T1000 (cell line): ENCODE results near the gene SOX30.

Experiments
- DNase-seq: peaks from one replicate; lab custom pipeline; 2025; ENCODE audit warnings: mixed read lengths; lab: John Stamatoyannopoulos, UW

The SOX30 gene

DNA sequence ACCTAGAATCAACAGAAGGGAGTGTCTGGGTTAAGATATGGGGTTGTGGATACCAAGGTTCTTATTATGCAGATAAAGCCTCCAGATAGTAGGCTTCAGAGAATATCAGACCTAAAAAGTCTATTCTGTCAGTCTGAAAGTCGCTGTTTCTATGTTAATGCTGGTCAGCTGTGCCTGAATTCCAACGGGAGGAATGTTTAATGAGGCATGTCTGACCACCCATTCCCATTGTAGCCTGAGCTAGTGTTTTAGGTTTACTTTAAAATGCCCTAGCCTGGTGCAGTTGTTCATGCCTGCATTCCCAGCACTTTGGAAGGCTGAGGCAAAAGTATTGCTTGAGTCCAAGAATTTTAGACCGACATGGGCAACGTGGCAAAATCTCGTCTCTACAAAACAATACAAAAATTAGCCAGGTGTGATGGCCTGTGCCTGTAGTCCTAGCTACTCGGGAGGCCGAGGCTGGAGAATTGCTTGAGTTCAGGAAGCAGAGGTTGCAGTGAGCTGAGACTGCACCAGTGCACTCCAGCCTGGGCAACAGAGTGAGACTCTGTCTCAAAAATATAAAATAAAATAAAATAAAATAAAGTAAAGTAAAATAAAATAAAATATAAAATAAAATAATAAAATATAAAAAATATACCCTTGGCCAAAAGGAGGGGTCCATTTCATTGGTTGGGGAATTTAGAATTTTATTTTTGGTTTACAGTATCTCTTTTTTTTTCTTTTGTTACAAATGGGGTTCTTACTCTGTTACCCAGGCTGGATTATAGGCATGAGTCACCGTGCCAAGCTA, 7.8 kb upstream of the SOX30 start:
- DNase-seq: no peak

GRCh38 chr5:157658893-157659292, 6.7 kb upstream of the SOX30 start:
- no peak for DNase-seq

DNA sequence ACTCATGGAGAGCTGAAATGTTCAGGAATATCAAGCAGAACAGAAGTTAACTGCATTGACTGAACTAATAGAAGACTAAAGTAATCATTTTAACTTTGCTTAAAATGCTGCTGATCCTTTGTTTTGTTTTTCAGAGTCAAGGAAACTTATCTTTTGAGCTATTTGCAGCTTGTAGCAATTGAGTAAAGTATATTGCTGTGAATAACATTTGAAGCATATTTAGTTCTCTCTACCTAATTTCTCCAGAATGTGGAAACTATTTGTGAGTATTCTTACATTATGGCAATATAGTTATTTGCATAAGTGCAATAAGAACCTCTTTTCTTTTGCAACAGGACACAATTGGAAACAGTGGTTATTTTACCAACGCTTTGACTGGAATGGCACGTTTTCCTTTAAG, 5.3 kb upstream of the SOX30 start:
- DNase-seq: no peak

- DNase-seq: no peak
Observed at GRCh38 chr5:157651623-157652376, 438 bp downstream of the SOX30 start.

DNA sequence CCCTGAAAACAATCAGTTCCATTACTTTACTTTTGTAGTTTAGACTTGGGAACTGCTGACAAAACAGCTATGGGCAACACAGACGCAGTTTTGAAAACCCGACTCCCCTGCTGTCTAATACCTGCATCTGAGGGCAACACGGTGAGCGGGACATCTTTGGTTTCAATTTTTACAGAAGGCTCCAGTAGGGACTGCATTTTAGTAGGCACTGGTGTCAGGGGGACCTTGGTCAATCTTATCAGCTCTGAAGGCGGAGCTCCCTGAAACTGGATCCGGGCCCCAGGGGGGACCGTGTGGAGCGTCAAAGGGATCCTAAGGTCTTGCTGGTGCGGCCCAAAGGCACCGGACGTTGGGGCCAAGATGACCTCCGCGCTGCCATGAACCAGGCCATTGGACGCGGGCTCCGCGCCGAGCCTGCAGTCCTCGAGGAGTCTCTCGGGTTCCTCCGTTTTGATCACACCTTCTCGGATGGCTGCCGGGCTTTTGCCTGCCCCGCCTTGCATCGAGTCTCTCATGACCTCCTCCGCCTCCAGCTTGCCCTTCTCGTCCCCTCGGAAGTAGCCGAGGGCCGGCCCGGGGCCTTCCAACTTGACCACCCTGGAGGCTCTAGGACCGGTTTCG, 1.1 kb downstream of the SOX30 start:
- no peak for DNase-seq

GRCh38 chr5:157649101-157649500, 3.1 kb downstream of the SOX30 start:
- DNase-seq: no peak

DNA sequence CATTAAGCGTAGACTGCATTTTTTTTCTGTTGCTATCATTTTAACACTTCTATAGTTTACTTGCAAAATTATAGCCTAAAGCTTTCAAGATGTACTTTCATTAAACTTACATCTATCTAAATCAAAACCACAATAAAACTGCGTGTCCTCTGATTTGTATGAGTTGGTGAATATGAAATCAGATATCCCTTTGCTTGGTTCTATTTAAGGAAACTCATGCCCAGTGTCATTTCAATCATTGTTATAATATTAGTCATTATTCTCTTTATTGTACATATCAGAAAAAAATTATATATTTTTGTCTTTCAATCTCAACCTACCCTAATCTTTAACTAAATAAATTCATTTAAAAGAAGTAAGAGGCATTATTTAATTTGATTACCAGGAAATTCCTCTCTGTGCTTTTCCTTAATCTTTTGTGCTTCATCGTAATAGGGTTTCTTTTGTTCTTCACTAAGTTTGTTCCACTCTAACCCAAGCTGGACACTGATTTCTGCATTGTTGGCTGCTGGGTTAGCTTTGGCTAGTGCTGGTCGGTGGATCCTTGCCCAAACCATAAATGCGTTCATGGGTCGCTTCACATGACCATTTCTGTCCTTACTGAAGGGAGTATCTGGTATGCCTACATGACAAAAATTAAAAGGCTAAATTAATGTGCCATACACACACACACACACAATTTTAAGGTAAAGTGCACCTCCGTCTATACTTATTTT, 3.8 kb downstream of the SOX30 start:
- no peak for DNase-seq

DNA sequence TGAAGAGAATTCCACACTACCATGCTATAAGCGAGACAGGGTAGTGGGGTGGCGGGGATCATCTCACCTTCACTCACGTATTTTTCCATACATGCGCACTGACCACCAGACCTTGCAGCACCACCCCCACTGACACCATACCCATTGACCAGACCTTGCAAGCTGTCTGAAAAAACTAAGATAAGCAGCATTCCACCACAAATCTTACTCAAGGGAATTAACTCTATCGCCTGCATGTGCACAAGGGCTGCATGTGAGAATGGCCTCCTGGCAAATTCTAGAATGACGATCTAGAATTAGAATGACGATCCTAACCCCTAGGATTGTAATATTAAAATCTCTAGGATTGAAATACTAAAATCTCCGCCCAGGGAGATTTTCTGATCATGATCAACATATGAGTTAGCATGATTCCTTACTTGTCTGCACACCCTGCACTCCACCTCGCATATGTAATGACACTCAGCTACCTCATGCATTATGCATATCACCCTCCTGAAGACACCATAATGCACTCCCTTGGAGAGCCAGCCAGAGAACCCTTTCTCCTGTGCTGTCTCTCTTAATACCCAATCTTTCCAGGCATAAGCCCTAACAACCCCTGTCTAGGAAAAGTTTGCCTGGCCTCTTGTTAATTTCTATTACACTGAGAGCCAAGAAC, 11.7 kb downstream of the SOX30 start:
- DNase-seq: no peak

DNA sequence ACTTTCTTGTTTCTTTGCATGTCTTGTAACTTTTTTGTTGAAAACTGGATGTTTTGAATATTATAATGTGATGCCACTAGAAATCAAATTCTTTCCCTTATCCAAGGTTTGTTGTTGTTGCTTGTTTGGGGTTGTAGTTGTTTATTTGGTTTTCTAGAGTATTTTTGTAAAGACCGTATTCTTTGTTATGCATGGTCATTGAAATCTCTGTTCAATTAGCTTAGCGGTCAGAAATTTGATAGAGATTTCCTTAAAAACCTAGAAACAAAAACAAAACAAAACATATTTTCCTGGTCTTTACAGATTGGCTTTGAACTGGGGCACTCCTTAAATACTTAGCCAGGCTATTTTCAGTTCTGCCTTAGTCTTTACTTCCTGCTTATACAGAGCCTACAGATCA, 21.9 kb downstream of the SOX30 start:
- DNase-seq: no peak

GRCh38 chr5:157626831-157627230, 25.4 kb downstream of the SOX30 start:
- DNase-seq: no peak

DNA sequence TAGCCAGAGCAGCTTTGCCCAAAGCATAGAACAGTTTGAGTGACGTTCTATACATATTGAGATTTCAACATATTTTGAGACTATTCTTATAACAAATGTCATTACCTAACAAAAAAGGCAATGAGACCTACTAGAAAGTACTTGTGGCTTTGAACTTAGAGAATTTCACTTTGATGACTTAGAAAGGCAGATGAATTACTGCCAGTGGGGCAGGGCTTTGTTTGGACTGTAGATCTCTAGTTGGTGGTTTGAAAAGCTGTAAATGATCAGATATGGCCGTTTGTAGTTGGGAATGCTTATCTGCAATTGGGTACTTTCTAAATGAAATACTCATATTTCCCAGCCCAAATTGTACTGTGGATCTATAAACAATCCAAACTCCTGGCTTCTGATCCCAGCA, 28.1 kb downstream of the SOX30 start:
- DNase-seq: no peak

DNA sequence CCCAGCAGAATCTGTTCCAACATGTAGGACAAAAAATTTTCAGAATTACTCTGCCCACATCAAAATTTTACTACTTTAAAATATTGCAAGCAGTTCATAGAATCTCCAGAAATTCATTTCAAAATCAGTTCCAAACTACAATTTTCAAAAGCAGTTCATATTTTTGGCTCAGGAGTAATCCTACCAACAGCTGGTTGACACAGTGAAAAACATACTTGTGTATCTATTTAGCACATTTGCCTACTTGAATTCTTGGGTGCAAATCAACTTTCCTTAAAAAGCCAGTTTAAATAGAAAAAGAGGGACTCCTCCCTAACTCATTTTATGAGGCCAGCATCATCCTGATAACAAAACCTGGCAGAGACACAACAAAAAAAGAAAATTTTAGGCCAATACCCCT, 31.5 kb downstream of the SOX30 start:
- no peak for DNase-seq

- no peak for DNase-seq
Observed at GRCh38 chr5:157618191-157618765, 34.0 kb downstream of the SOX30 start.

GRCh38 chr5:157616785-157617184, 35.5 kb downstream of the SOX30 start:
- no peak for DNase-seq

DNA sequence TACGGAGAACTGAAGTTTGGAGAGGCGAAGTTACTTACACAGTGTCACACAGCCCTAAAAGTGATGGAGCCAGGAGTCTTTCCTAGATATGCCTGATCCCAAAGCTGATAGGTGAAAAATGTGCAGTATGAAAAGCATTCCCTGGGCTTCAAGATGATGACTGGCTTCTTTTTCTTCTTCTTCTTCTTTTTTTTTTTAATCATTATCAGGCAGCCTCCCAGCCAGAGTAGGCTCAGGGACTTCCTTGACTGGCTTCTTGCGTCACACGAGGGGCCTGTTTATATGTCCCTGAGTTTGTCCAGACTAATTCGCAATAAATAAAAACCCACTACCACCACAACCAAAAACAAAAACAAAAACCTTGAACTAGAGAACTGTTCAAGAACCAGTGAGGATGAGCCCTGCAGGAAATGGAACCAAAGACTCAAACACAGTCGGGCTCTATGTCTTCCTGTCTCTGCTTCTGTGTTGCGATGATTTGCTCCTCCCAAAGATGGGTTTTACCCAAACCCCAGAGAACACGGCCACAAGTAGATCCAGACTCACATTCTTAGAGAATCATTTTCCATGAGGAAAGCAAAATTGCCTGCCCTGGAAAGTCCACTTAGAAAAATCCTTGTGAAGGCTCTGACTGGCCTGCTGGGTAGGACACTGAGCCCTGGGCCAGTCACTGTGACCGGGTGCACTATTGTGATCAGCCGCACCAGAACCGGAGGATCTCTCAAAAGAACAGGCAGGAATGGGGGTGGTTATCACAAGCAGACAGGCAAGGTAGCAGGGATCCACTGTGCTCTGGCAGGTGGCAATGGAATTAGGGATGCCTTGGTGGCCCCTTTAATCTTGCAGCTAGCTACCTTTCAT, 38.6 kb downstream of the SOX30 start:
- no peak for DNase-seq

- DNase-seq: no peak
Observed at GRCh38 chr5:157612581-157612980, 39.7 kb downstream of the SOX30 start.

DNA sequence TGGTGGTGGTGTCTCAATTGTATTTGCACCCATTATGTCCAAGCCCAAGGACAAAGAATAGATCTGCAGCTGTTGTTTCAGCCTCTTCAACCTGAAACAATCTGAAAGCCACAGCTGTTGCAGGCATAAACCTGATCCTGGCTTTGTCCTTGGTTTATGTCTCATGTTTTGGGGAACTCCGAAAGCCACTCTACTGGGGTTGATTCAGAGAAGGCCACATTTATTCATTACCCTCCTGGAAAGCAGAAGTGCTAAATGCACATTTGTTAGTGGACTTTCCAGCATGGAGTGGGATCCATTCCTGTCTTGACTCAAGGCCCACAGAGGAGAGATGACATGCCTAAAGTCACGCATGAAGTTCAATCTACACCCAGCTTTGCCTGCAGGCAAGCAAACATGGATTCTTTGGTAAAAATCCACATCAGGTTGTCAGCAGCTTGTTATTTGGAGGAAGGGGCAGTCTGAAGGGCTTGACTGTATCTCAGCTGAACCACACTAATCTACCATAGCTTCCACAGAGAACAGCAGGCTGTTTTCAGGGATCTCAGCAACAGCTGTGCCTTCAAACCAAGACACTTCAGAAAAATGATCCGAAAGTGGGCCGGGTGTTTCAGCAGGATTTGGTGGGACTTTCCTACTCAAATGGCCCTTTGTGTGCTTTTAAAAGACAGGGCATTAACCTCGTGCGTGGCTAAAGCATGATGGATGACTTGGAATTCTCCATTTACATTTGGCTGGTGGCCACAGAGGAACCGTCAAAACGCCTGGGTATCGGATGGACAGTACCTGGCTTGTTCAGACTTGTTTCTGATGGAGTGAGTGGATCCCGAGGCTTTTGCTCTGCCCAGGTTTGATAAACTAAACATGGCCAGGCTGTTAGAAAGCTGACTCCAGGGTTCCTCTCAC, 40.4 kb downstream of the SOX30 start:
- DNase-seq: no peak

DNA sequence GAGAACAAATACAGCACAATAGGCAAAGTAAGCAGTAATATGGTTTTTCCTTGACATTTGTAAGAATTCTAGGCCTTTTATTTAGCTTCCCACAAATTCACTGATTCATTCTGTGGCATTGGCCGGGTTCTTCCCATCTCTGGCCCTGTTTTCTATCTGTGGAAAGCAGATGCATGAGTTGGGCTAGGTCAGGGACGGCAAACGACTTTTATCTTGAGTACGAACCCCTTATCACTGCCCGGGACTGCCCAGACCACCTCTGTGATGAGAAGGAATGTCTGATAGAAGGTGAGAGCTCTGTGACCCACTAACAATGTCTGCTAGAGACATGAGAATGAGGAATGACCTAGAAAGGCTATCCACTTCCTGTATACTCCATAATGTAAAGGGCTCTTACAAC, 41.2 kb downstream of the SOX30 start:
- DNase-seq: no peak

GRCh38 chr5:157608972-157609565, 43.2 kb downstream of the SOX30 start:
- peak; percentile 50 for DNase-seq
